Muscle of leg (tissue), 16 donors: ENCODE data around the gene KBTBD4. TPM values are rescaled to one million over a fixed set of nuclear protein-coding genes. Genes with fewer than 3 reads are reported as not detected.

ENCODE experiments used
- DNase-seq: peaks from one replicate; pipeline ENCODE4 v3.0.0; 2013
- H3K27ac ChIP-seq: one replicate; pipeline ENCODE4 v1.5.1; 2013; ENCODE audit warnings: mild to moderate bottlenecking, low read length, control low read depth
- H3K27me3 ChIP-seq: one replicate; pipeline ENCODE4 v1.6.1; 2013; ENCODE audit warnings: low read length; ENCODE audit not compliant: control insufficient read depth, insufficient read depth
- H3K36me3 ChIP-seq: one replicate; pipeline ENCODE4 v1.6.1; 2013; ENCODE audit warnings: low read length; ENCODE audit not compliant: control insufficient read depth, insufficient read depth
- H3K4me1 ChIP-seq: one replicate; pipeline ENCODE4 v1.6.1; 2013; ENCODE audit warnings: low read length; ENCODE audit not compliant: control insufficient read depth, insufficient read depth
- H3K4me3 ChIP-seq: one replicate; pipeline ENCODE4 v1.5.1; 2013; ENCODE audit warnings: low read length, control low read depth
- H3K9me3 ChIP-seq: replicated peaks from 2 replicates; pipeline ENCODE4 v1.6.1; 2013; ENCODE audit warnings: low read depth, low read length; ENCODE audit not compliant: control insufficient read depth
- WGBS: methylation state at CpG from one replicate; pipeline ENCODE4 v1.1.5; 2013; ENCODE audit warnings: missing lambda C conversion rate; ENCODE audit not compliant: insufficient coverage; 5-methylcytosine and 5-hydroxymethylcytosine counted together
- long read RNA-seq, 11 donors: transcript quantifications; one replicate each; lab custom pipeline, GENCODE V29; 2026
- polyA plus RNA-seq, 8 donors: library from polyadenylated mRNA; unstranded; fragments of 120-200 nt; gene quantifications; one replicate each; pipeline versions ENCODE4 v1.2.1 to v1.2.3, GENCODE V29; 2013; ENCODE audit warnings: inconsistent platforms in 1 of 8, low replicate concordance in 1 of 8; ENCODE audit not compliant: insufficient read length in 8 of 8, insufficient read depth in 1 of 8
- total RNA-seq: library from RNA; stranded (reverse); fragments of 120-200 nt; gene quantifications from one replicate; pipeline ENCODE4 v1.2.4, GENCODE V29; 2013

Gene KBTBD4
- 16.0 TPM for total RNA-seq
- polyA plus RNA-seq: 10 to 100 TPM; 11.8 to 16.5 (median 15.1) TPM
- long read RNA-seq, donor 1, partial matches to known transcripts: 0 of 3 reads
- long read RNA-seq, donor 1, other reads (novel, unspliced or antisense): 0 of 3 reads
- long read RNA-seq, donor 2, partial matches to known transcripts: 0 of 1 reads
- long read RNA-seq, donor 2, other reads (novel, unspliced or antisense): 0 of 1 reads
- long read RNA-seq, donor 3, partial matches to known transcripts: 0 of 4 reads
- long read RNA-seq, donor 3, other reads (novel, unspliced or antisense): 0 of 4 reads
- long read RNA-seq, donor 4, partial matches to known transcripts: 70 of 71 reads
- long read RNA-seq, donor 4, other reads (novel, unspliced or antisense): 0 of 71 reads
- long read RNA-seq, donor 5, transcript KBTBD4-202 (4 exons, 2,372 nt): major isoform, 5 of 6 reads
- long read RNA-seq, donor 5, partial matches to known transcripts: 0 of 6 reads
- long read RNA-seq, donor 5, other reads (novel, unspliced or antisense): 0 of 6 reads
- long read RNA-seq, donor 6, partial matches to known transcripts: 0 of 4 reads
- long read RNA-seq, donor 6, other reads (novel, unspliced or antisense): 0 of 4 reads
- long read RNA-seq, donor 7, partial matches to known transcripts: 0 of 4 reads
- long read RNA-seq, donor 7, other reads (novel, unspliced or antisense): 0 of 4 reads
- long read RNA-seq, donor 8, partial matches to known transcripts: 0 of 1 reads
- long read RNA-seq, donor 8, other reads (novel, unspliced or antisense): 0 of 1 reads
- long read RNA-seq, donor 9, partial matches to known transcripts: 0 of 6 reads
- long read RNA-seq, donor 9, other reads (novel, unspliced or antisense): 0 of 6 reads
- long read RNA-seq, donor 10, partial matches to known transcripts: 111 of 176 reads
- long read RNA-seq, donor 10, other reads (novel, unspliced or antisense): 61 of 176 reads
- long read RNA-seq, donor 11, partial matches to known transcripts: 0 of 3 reads
- long read RNA-seq, donor 11, other reads (novel, unspliced or antisense): 0 of 3 reads

GRCh38 chr11:47578524-47579494, at the start of gene KBTBD4, which contains the start of gene NDUFS3:
Gene KBTBD4 (minus strand): TSS chr11:47578970. CDS start chr11:47578951, 19 bp downstream.
Gene NDUFS3 (plus strand): TSS chr11:47579074. CDS start chr11:47579092, 18 bp downstream.
- WGBS: 0% methylated on average over 68 of the region's 72 CpGs
- Histone ChIP-seq H3K27me3 (no peaks in the 10 kb centered on the region), H3K36me3 (peaks cover 57% of the 10 kb centered on the region), H3K9me3 (no peaks in the 10 kb centered on the region), H3K27ac (peak within 1 kb of the TSS; percentile 90), H3K4me1 (peaks cover 24% of the 10 kb centered on the region), H3K4me3 (peak within 1 kb of the TSS; percentile 98)
- peak; percentile 97 for DNase-seq

- no peak overlapping the region for H3K27ac ChIP-seq
- peaks cover 56% of the 10 kb centered on the region for H3K36me3 ChIP-seq
- H3K9me3 ChIP-seq: no peaks in the 10 kb centered on the region
- no peak overlapping the region for H3K4me3 ChIP-seq
- no peaks in the 10 kb centered on the region for H3K4me1 ChIP-seq
- DNase-seq: no peak
- 83% methylated on average over 1 of the region's 4 CpGs for WGBS
- H3K27me3 ChIP-seq: no peaks in the 10 kb centered on the region
These were observed 49.3 kb upstream of the KBTBD4 start for GRCh38 chr11:47628026-47628425.

- Histone ChIP-seq H3K4me3 (no peak overlapping the region), H3K36me3 (peaks cover 65% of the 10 kb centered on the region), H3K9me3 (no peaks in the 10 kb centered on the region), H3K27ac (no peak overlapping the region), H3K4me1 (no peaks in the 10 kb centered on the region), H3K27me3 (no peaks in the 10 kb centered on the region)
- DNase-seq: no peak
- WGBS: 100% methylated on average over 2 of the region's 8 CpGs
These were observed 47.5 kb upstream of the KBTBD4 start for GRCh38 chr11:47626234-47626633.

- peaks cover 46% of the 10 kb centered on the region for H3K36me3 ChIP-seq
- H3K27ac ChIP-seq: no peak overlapping the region
- no peaks in the 10 kb centered on the region for H3K4me1 ChIP-seq
- H3K4me3 ChIP-seq: no peak overlapping the region
- no peak for DNase-seq
- H3K27me3 ChIP-seq: no peaks in the 10 kb centered on the region
- WGBS: no CpG with 5 or more reads among the region's 2 CpGs
- no peaks in the 10 kb centered on the region for H3K9me3 ChIP-seq
These were observed 42.1 kb upstream of the KBTBD4 start for GRCh38 chr11:47620836-47621378.

GRCh38 chr11:47617417-47617809, 38.6 kb upstream of the KBTBD4 start:
- Histone ChIP-seq H3K36me3 (peaks cover 24% of the 10 kb centered on the region), H3K9me3 (no peaks in the 10 kb centered on the region), H3K27ac (no peak overlapping the region), H3K27me3 (no peaks in the 10 kb centered on the region), H3K4me1 (no peaks in the 10 kb centered on the region), H3K4me3 (no peak overlapping the region)
- no CpG with 5 or more reads among the region's 3 CpGs for WGBS
- DNase-seq: no peak

- Histone ChIP-seq H3K4me3 (no peak overlapping the region), H3K4me1 (no peaks in the 10 kb centered on the region), H3K27me3 (no peaks in the 10 kb centered on the region), H3K36me3 (peaks cover 19% of the 10 kb centered on the region), H3K9me3 (no peaks in the 10 kb centered on the region), H3K27ac (no peak overlapping the region)
- DNase-seq: peak; percentile 87
- 80% methylated on average over 1 of the region's 10 CpGs for WGBS
These were observed 38.1 kb upstream of the KBTBD4 start for GRCh38 chr11:47616726-47617416.

- DNase-seq: no peak
- Histone ChIP-seq H3K27me3 (no peaks in the 10 kb centered on the region), H3K9me3 (no peaks in the 10 kb centered on the region), H3K4me1 (peaks cover 4% of the 10 kb centered on the region), H3K27ac (no peak overlapping the region), H3K36me3 (peaks cover 11% of the 10 kb centered on the region), H3K4me3 (no peak overlapping the region)
These were observed 36.5 kb upstream of the KBTBD4 start for GRCh38 chr11:47615249-47615648.

GRCh38 chr11:47611348-47611794, 32.6 kb upstream of the KBTBD4 start:
- Histone ChIP-seq H3K4me3 (no peak overlapping the region), H3K27ac (no peak overlapping the region), H3K27me3 (no peaks in the 10 kb centered on the region), H3K4me1 (peaks cover 24% of the 10 kb centered on the region), H3K9me3 (no peaks in the 10 kb centered on the region), H3K36me3 (peaks cover 3% of the 10 kb centered on the region)
- DNase-seq: peak; percentile 79
- WGBS: 80% methylated on average over 1 of the region's 6 CpGs
